H9 (cell line): ENCODE results near the gene P4HA3. TPM values are rescaled to one million over a fixed set of nuclear protein-coding genes. Genes with fewer than 3 reads are reported as not detected.

Experiments used
- DNase-seq: peaks from one replicate; pipeline ENCODE4 v3.0.0-alpha.2; 2017
- H2AFZ ChIP-seq: one replicate; pipeline ENCODE4 v1.6.1; 2013; ENCODE audit warnings: mild to moderate bottlenecking, low read length, control low read depth, moderate library complexity
- H2AK5ac ChIP-seq: 2 replicates; pipeline ENCODE4 v1.6.1; 2013; ENCODE audit warnings: low read length, control low read depth, mixed read lengths; ENCODE audit not compliant: insufficient read length
- H2BK120ac ChIP-seq: one replicate; pipeline ENCODE4 v1.6.1; 2013; ENCODE audit warnings: low read depth, mild to moderate bottlenecking, low read length, control low read depth, inconsistent platforms; ENCODE audit not compliant: poor library complexity, severe bottlenecking
- H2BK12ac ChIP-seq: 2 replicates; pipeline ENCODE4 v1.6.1; 2013; ENCODE audit warnings: low read length, control low read depth, mixed read lengths, low read depth; ENCODE audit not compliant: insufficient read length
- H2BK15ac ChIP-seq: 2 replicates; pipeline ENCODE4 v1.6.1; 2013; ENCODE audit warnings: low read depth, low read length, control low read depth
- H2BK20ac ChIP-seq: one replicate; pipeline ENCODE4 v1.6.1; 2013; ENCODE audit warnings: low read depth, mild to moderate bottlenecking, low read length, control low read depth, inconsistent platforms; ENCODE audit not compliant: poor library complexity, severe bottlenecking
- H2BK5ac ChIP-seq: 2 replicates; pipeline ENCODE4 v1.6.1; 2013; ENCODE audit warnings: low read length, control low read depth, mixed read lengths; ENCODE audit not compliant: insufficient read length
- H3K14ac ChIP-seq: 2 replicates; pipeline ENCODE4 v1.6.1; 2013; ENCODE audit warnings: low read length, control low read depth; ENCODE audit not compliant: insufficient read depth
- H3K18ac ChIP-seq: 2 replicates; pipeline ENCODE4 v1.6.1; 2013; ENCODE audit warnings: low read depth, mild to moderate bottlenecking, mixed read lengths, low read length, control low read depth; ENCODE audit not compliant: insufficient read length
- H3K23ac ChIP-seq: 2 replicates; pipeline ENCODE4 v1.6.1; 2013; ENCODE audit warnings: low read length, control low read depth, mixed read lengths, low read depth; ENCODE audit not compliant: insufficient read length
- H3K23me2 ChIP-seq: 2 replicates; pipeline ENCODE4 v1.6.1; 2013; ENCODE audit warnings: low read depth, mild to moderate bottlenecking, mixed read lengths, low read length, control low read depth; ENCODE audit not compliant: insufficient read length, poor library complexity, severe bottlenecking
- H3K27ac ChIP-seq: 2 replicates; pipeline ENCODE4 v1.5.1; 2013; ENCODE audit warnings: low read length, control low read depth, mixed read lengths, low read depth; ENCODE audit not compliant: insufficient read length
- H3K27me3 ChIP-seq: 2 replicates; pipeline ENCODE4 v1.6.1; 2013; ENCODE audit warnings: low read length, control low read depth, inconsistent platforms; ENCODE audit not compliant: insufficient read depth
- H3K4ac ChIP-seq: 2 replicates; pipeline ENCODE4 v1.6.1; 2013; ENCODE audit warnings: low read depth, mild to moderate bottlenecking, control low read depth, inconsistent platforms, low read length, moderate library complexity
- H3K4me1 ChIP-seq: 2 replicates; pipeline ENCODE4 v1.6.1; 2013; ENCODE audit warnings: low read length, control low read depth, inconsistent platforms; ENCODE audit not compliant: insufficient read depth
- H3K4me2 ChIP-seq: 2 replicates; pipeline ENCODE4 v1.6.1; 2013; ENCODE audit warnings: low read length, control low read depth, mixed read lengths; ENCODE audit not compliant: insufficient read length, insufficient read depth
- H3K56ac ChIP-seq: 2 replicates; pipeline ENCODE4 v1.6.1; 2013; ENCODE audit warnings: low read depth, mild to moderate bottlenecking, mixed read lengths, low read length, control low read depth; ENCODE audit not compliant: insufficient read length
- H3K79me1 ChIP-seq: 2 replicates; pipeline ENCODE4 v1.6.1; 2013; ENCODE audit warnings: low read depth, mild to moderate bottlenecking, moderate library complexity, low read length, control low read depth, inconsistent platforms; ENCODE audit not compliant: insufficient read depth, poor library complexity, severe bottlenecking
- H3K79me2 ChIP-seq: 2 replicates; pipeline ENCODE4 v1.6.1; 2013; ENCODE audit warnings: low read length, control low read depth, inconsistent platforms; ENCODE audit not compliant: insufficient read depth
- H3K9ac ChIP-seq: 2 replicates; pipeline ENCODE4 v1.6.1; 2013; ENCODE audit warnings: low read length, control low read depth, mixed read lengths; ENCODE audit not compliant: insufficient read length; ENCODE audit errors: extremely low read depth
- H3K9me3 ChIP-seq: one replicate; pipeline ENCODE4 v1.6.1; 2013; ENCODE audit warnings: low read depth, low read length, inconsistent platforms; ENCODE audit not compliant: control insufficient read depth
- H3T11ph ChIP-seq: one replicate; pipeline ENCODE4 v1.6.1; 2013; ENCODE audit warnings: mild to moderate bottlenecking, low read length, control low read depth, inconsistent platforms
- H4K20me1 ChIP-seq: one replicate; pipeline ENCODE4 v1.6.1; 2013; ENCODE audit not compliant: control insufficient read depth, insufficient read length, insufficient read depth
- H4K5ac ChIP-seq: 2 replicates; pipeline ENCODE4 v1.6.1; 2013; ENCODE audit warnings: low read depth, mild to moderate bottlenecking, mixed read lengths, low read length, control low read depth; ENCODE audit not compliant: insufficient read length
- H4K8ac ChIP-seq: replicated peaks from 2 replicates; pipeline ENCODE4 v1.6.1; 2013; ENCODE audit warnings: low read length, control low read depth, mixed read lengths, low read depth; ENCODE audit not compliant: insufficient read length
- H4K91ac ChIP-seq: 2 replicates; pipeline ENCODE4 v1.6.1; 2013; ENCODE audit warnings: low read depth, mild to moderate bottlenecking, moderate library complexity, mixed read lengths, low read length, control low read depth; ENCODE audit not compliant: insufficient read length
- H3K27ac Mint-ChIP-seq, 3 experiments: 2 replicates in 2 of 3; 3 replicates in 1 of 3; pipeline ENCODE4 v1.8.0; 2020 to 2021; ENCODE audit warnings: mixed read lengths in 3 of 3, mild to moderate bottlenecking in 1 of 3, moderate library complexity in 1 of 3
- H3K27me3 Mint-ChIP-seq: 2 replicates; pipeline ENCODE4 v1.8.0; 2021; ENCODE audit warnings: low read depth, mild to moderate bottlenecking, moderate library complexity, mixed read lengths
- H3K36me3 Mint-ChIP-seq, 3 experiments: 2 replicates in 2 of 3; 3 replicates in 1 of 3; pipeline ENCODE4 v1.8.0; 2020 to 2021; ENCODE audit warnings: low read depth in 3 of 3, mixed read lengths in 3 of 3; ENCODE audit not compliant: insufficient read depth in 1 of 3
- H3K4me1 Mint-ChIP-seq, 2 experiments: 2 replicates each; pipeline ENCODE4 v1.8.0; 2020; ENCODE audit warnings: mixed read lengths in 2 of 2
- H3K4me3 Mint-ChIP-seq, 2 experiments: 2 replicates in 1 of 2; 3 replicates in 1 of 2; pipeline ENCODE4 v1.8.0; 2020 to 2021; ENCODE audit warnings: mild to moderate bottlenecking in 2 of 2, mixed read lengths in 2 of 2, moderate library complexity in 1 of 2
- H3K9me3 Mint-ChIP-seq, 2 experiments: 2 replicates in 1 of 2; 3 replicates in 1 of 2; pipeline ENCODE4 v1.8.0; 2020; ENCODE audit warnings: mild to moderate bottlenecking in 2 of 2, mixed read lengths in 2 of 2, moderate library complexity in 1 of 2
- WGBS: extraction: QIAGEN DNeasy Blood & Tissue Kit; methylation state at CpG from one replicate; pipeline ENCODE4 v1.1.7; 2013; ENCODE audit warnings: missing lambda C conversion rate, low lambda C conversion rate, mixed read lengths; ENCODE audit not compliant: insufficient read length; ENCODE audit errors: extremely low coverage; 5-methylcytosine and 5-hydroxymethylcytosine counted together
- total RNA-seq: library from RNA; stranded (reverse); gene quantifications from 2 replicates; pipeline ENCODE4 v1.2.1, GENCODE V29; 2021
- TF ChIP-seq, protein P1 (sequence below): fragments of 200-600 bp; sonication (generic); conservative IDR thresholded peaks from 3 replicates; pipeline ENCODE4 v1.8.0; 2021; ENCODE audit warnings: antibody characterized with exemption, mild to moderate bottlenecking

The P4HA3 gene
- total RNA-seq, 1 experiment from 2014 or later = not detected

DNA sequence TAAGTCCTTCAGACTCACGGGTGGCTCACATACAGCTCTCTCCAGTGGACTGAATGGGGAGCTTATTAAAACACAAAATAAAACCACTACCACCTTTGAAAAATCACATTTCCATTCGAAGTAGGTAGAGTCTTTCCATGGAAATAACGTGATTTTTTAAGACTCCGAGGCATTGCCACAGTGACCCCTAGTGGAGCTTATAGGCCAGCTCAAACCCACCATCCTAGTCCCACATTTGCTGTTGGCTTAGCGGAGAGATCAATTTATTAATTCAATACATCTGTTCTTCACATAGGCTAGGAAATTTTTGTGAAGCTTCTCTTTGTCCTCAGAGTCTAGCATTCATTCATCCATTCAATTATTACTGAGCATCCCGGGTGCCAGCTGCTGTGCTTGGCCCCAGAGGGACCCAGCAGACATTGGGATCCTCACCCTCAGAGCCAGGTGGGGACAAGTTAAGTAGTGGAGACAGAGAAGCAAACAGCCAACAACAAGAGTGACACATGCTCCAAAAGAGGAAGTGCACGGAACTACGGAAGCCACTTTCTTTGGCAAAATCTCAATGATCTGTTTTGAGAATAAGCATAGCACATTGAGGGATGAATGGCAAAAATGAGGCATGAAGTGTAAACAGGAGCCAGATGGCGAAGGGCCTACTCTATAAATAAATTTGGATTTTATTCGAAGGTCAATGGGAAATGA lies 10.2 kb upstream of the P4HA3 start:
- H3K23me2 ChIP-seq = no peaks in the 10 kb centered on the region
- H4K20me1 ChIP-seq = no peaks in the 10 kb centered on the region
- H3K4me1 Mint-ChIP-seq = peaks cover 10 to 17% of the 10 kb centered on the region in 2 experiments
- H3K27me3 Mint-ChIP-seq = peaks cover 7% of the 10 kb centered on the region
- DNase-seq = no peak
- H4K8ac ChIP-seq = no peak overlapping the region
- no peak overlapping the region for H3K9ac ChIP-seq
- H2AFZ ChIP-seq = no peak overlapping the region
- WGBS = 100% methylated on average over 1 of the region's 10 CpGs
- no peak overlapping the region for H3K27ac Mint-ChIP-seq
- H3K56ac ChIP-seq = no peak overlapping the region
- no peak overlapping the region for H2BK120ac ChIP-seq
- H3K23ac ChIP-seq = no peak overlapping the region
- no peaks in the 10 kb centered on the region; the same call in 1 of the 2 replicates for H3K4me1 ChIP-seq
- H3K79me2 ChIP-seq = no peaks in the 10 kb centered on the region; the same call in 1 of the 2 replicates
- H3K4ac ChIP-seq = no peak overlapping the region
- H3K9me3 Mint-ChIP-seq = peaks cover 13 to 14% of the 10 kb centered on the region in 2 experiments
- H3K4me3 Mint-ChIP-seq = no peak overlapping the region
- H2BK20ac ChIP-seq = no peak overlapping the region
- H3K9me3 ChIP-seq = no peaks in the 10 kb centered on the region
- H3K27me3 ChIP-seq = no peaks in the 10 kb centered on the region
- H3T11ph ChIP-seq = no peak overlapping the region
- H3K27ac ChIP-seq = no peak overlapping the region
- H3K79me1 ChIP-seq = no peaks in the 10 kb centered on the region
- peaks cover 0 to 8% (median 4%) of the 10 kb centered on the region in 3 experiments; a peak in 2 of 7 replicates for H3K36me3 Mint-ChIP-seq
- no peak overlapping the region for H4K91ac ChIP-seq
- no peak overlapping the region for H3K4me2 ChIP-seq
- H3K18ac ChIP-seq = no peak overlapping the region
- H2BK5ac ChIP-seq = no peak overlapping the region
- H2BK15ac ChIP-seq = no peak overlapping the region
- no peak overlapping the region for H4K5ac ChIP-seq
- no peak overlapping the region for H2AK5ac ChIP-seq
- H2BK12ac ChIP-seq = no peak overlapping the region
- no peak overlapping the region for H3K14ac ChIP-seq
- TF ChIP-seq, protein P1, sequence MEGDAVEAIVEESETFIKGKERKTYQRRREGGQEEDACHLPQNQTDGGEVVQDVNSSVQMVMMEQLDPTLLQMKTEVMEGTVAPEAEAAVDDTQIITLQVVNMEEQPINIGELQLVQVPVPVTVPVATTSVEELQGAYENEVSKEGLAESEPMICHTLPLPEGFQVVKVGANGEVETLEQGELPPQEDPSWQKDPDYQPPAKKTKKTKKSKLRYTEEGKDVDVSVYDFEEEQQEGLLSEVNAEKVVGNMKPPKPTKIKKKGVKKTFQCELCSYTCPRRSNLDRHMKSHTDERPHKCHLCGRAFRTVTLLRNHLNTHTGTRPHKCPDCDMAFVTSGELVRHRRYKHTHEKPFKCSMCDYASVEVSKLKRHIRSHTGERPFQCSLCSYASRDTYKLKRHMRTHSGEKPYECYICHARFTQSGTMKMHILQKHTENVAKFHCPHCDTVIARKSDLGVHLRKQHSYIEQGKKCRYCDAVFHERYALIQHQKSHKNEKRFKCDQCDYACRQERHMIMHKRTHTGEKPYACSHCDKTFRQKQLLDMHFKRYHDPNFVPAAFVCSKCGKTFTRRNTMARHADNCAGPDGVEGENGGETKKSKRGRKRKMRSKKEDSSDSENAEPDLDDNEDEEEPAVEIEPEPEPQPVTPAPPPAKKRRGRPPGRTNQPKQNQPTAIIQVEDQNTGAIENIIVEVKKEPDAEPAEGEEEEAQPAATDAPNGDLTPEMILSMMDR = peak; percentile 90
